Measurements from ENCODE around the gene NELL2.

- TF ChIP-seq CTCF (IDR thresholded peaks at IDR 0.05; ENCODE audit: insufficient read depth, low read depth, low read length) (no peak), EZH2 (IDR thresholded peaks at IDR 0.05; ENCODE audit: insufficient read depth, low read length) (no peak)
These were observed 343.2 kb downstream of the NELL2 start for GRCh38 chr12:44532940-44533339.

Measured in astrocyte (in vitro differentiated cells and primary cell).